HepG2 (cell line): ENCODE measurements around the gene GMEB2. TPM values are rescaled to one million over a fixed set of nuclear protein-coding genes. Genes with fewer than 3 reads are reported as not detected.
A peak's percentile ranks its signal among the peaks of the same experiment; 100 is the strongest.

Source experiments
- BCL3 ChIP-seq: sonication (generic); formaldehyde crosslinking; IDR thresholded peaks from 2 replicates; pipeline ENCODE4 v1.5.1; 2020; ENCODE audit warnings: mild to moderate bottlenecking, missing genetic modification reagents, moderate library complexity
- NFE2 ChIP-seq: sonication (generic); formaldehyde crosslinking; IDR thresholded peaks from 2 replicates; pipeline ENCODE4 v1.4.0; 2020; ENCODE audit warnings: missing genetic modification reagents
- RNF2 ChIP-seq: fragments of 450-650 bp; conservative IDR thresholded peaks from 2 replicates; pipeline ENCODE4 v1.6.1; 2016; ENCODE audit warnings: low read depth
- TFAP4 ChIP-seq: sonication (generic); IDR thresholded peaks from 2 replicates; pipeline ENCODE4 v1.6.1; 2016; ENCODE audit warnings: low read depth, borderline replicate concordance
- TSC22D2 ChIP-seq: sonication (generic); formaldehyde crosslinking; IDR thresholded peaks from 2 replicates; pipeline ENCODE4 v1.5.1; 2020; ENCODE audit warnings: missing genetic modification reagents, mild to moderate bottlenecking, borderline replicate concordance
- ZBTB39 ChIP-seq: sonication (generic); formaldehyde crosslinking; IDR thresholded peaks from 2 replicates; pipeline ENCODE4 v1.5.0; 2020; ENCODE audit warnings: missing genetic modification reagents
- ZFP82 ChIP-seq: sonication (generic); formaldehyde crosslinking; IDR thresholded peaks from 2 replicates; pipeline ENCODE4 v1.5.1; 2020; ENCODE audit warnings: mild to moderate bottlenecking, missing genetic modification reagents, borderline replicate concordance
- ZNF142 ChIP-seq: sonication (generic); formaldehyde crosslinking; IDR thresholded peaks from 2 replicates; pipeline ENCODE4 v1.4.0; 2020; ENCODE audit warnings: missing genetic modification reagents
- ZNF143 ChIP-seq: sonication (generic); formaldehyde crosslinking; IDR thresholded peaks from 2 replicates; pipeline ENCODE4 v1.4.0; 2020; ENCODE audit warnings: missing genetic modification reagents
- ZNF280B ChIP-seq: sonication (generic); formaldehyde crosslinking; IDR thresholded peaks from 2 replicates; pipeline ENCODE4 v1.5.0; 2020; ENCODE audit warnings: missing genetic modification reagents, mild to moderate bottlenecking, borderline replicate concordance
- ZNF362 ChIP-seq: sonication (generic); formaldehyde crosslinking; IDR thresholded peaks from 2 replicates; pipeline ENCODE4 v1.4.0; 2020; ENCODE audit warnings: missing genetic modification reagents, mild to moderate bottlenecking, borderline replicate concordance
- ZNF589 ChIP-seq: sonication (generic); formaldehyde crosslinking; conservative IDR thresholded peaks from 2 replicates; pipeline ENCODE4 v1.8.0; 2022; ENCODE audit warnings: mild to moderate bottlenecking, moderate library complexity, missing genetic modification reagents
- ZNF616 ChIP-seq: sonication (generic); formaldehyde crosslinking; IDR thresholded peaks from 2 replicates; pipeline ENCODE4 v1.5.0; 2020; ENCODE audit warnings: low read depth, mild to moderate bottlenecking, missing genetic modification reagents
- ZNF780A ChIP-seq: sonication (generic); formaldehyde crosslinking; IDR thresholded peaks from 2 replicates; pipeline ENCODE4 v1.8.0; 2022; ENCODE audit warnings: mild to moderate bottlenecking, missing genetic modification reagents, moderate library complexity
- polyA plus RNA-seq, 8 experiments: library from polyadenylated mRNA; depleted of rRNA in 3 of 8; stranded (reverse) in 7 of 8; unstranded in 1 of 8; fragments of >200 nt; fragmentation: Illumina TruSeq in 4 of 8; extraction: Trizol in 4 of 8; gene quantifications; 2 replicates each; pipeline versions ENCODE4 v1.2.1 to v1.2.3, GENCODE V29; 2011 to 2016; ENCODE audit warnings: low read depth in 4 of 8, missing spikeins in 1 of 8, mixed read lengths in 1 of 8; ENCODE audit not compliant: insufficient read depth in 1 of 8
- total RNA-seq, 5 experiments: library from RNA; depleted of rRNA; stranded (reverse); fragments of >200 nt; fragmentation: Illumina TruSeq; extraction: Trizol; gene quantifications; 2 replicates each; pipeline ENCODE4 v1.2.3, GENCODE V29; 2016; ENCODE audit warnings: low read depth in 1 of 5

Gene GMEB2
- total and polyA plus RNA-seq, 2 of the 13 experiments (the other 11 are each of a cell fraction or from before 2014, with no cell fraction given), result 10.6 to 12.4 TPM

GRCh38 chr20:63574829-63575743 lies 51.8 kb downstream of the GMEB2 start (continued):
- TF ChIP-seq ZNF280B (CRISPR knock-in tag), result no peak; the same call in 1 of the 2 replicates
- no peak for TF ChIP-seq RNF2
- TF ChIP-seq ZBTB39, result no peak
- TF ChIP-seq BCL3 (CRISPR knock-in tag), result no peak
- TF ChIP-seq ZNF780A, result no peak
- TF ChIP-seq ZFP82 (CRISPR knock-in tag), result no peak
- TF ChIP-seq ZNF616 (CRISPR knock-in tag), result no peak
- TF ChIP-seq TFAP4, result no peak
- no peak for TF ChIP-seq ZNF142 (CRISPR knock-in tag)
- TF ChIP-seq ZNF143 (CRISPR knock-in tag), result peak; percentile 73
- TF ChIP-seq TSC22D2 (CRISPR knock-in tag), result no peak
- TF ChIP-seq ZNF589 (CRISPR knock-in tag), result no peak; the same call in 1 of the 2 replicates
- peak; percentile 93 for TF ChIP-seq ZNF362 (CRISPR knock-in tag)
- TF ChIP-seq NFE2 (CRISPR knock-in tag), result no peak
